Thymus (tissue), 11 donors: Measurements from ENCODE around the gene METTL13. TPM values are rescaled to one million over a fixed set of nuclear protein-coding genes. Genes with fewer than 3 reads are reported as not detected.
A peak's percentile ranks its signal among the peaks of the same experiment; 100 is the strongest.

ENCODE experiments used
- DNase-seq, 9 donors: peaks; one replicate each; pipeline ENCODE4 v3.0.0-alpha.2; 2013; ENCODE audit warnings: low spot score in 9 of 9, low read depth in 6 of 9, missing footprints in 1 of 9
- H3K27ac ChIP-seq, 2 donors: one replicate each; pipeline ENCODE4 v1.5.1; 2013; ENCODE audit warnings: control low read depth in 1 of 2, low read depth in 1 of 2, low read length in 1 of 2, mild to moderate bottlenecking in 1 of 2, moderate library complexity in 1 of 2
- H3K27me3 ChIP-seq, 2 donors: one replicate each; pipeline ENCODE4 v1.5.1; 2013; ENCODE audit warnings: low read length in 1 of 2; ENCODE audit not compliant: control insufficient read depth in 2 of 2, insufficient read depth in 1 of 2
- H3K36me3 ChIP-seq, 2 donors: one replicate each; pipeline ENCODE4 v1.5.1; 2013; ENCODE audit warnings: low read length in 1 of 2, mild to moderate bottlenecking in 1 of 2, moderate library complexity in 1 of 2; ENCODE audit not compliant: control insufficient read depth in 2 of 2, insufficient read depth in 2 of 2
- H3K4me1 ChIP-seq, 2 donors: one replicate each; pipeline ENCODE4 v1.5.1; 2013; ENCODE audit warnings: low read length in 2 of 2; ENCODE audit not compliant: control insufficient read depth in 2 of 2, insufficient read depth in 2 of 2
- H3K4me3 ChIP-seq, 2 donors: one replicate each; pipeline ENCODE4 v1.5.1; 2013; ENCODE audit warnings: low read length in 2 of 2, control low read depth in 1 of 2, mild to moderate bottlenecking in 1 of 2
- H3K9me3 ChIP-seq, 2 donors: one replicate each; pipeline ENCODE4 v1.5.1; 2013; ENCODE audit warnings: low read length in 1 of 2, mild to moderate bottlenecking in 1 of 2; ENCODE audit not compliant: control insufficient read depth in 2 of 2, insufficient read depth in 1 of 2
- WGBS: extraction: QIAGEN DNeasy Blood & Tissue Kit; methylation state at CpG from one replicate; pipeline ENCODE4 v1.1.7; 2013; 5-methylcytosine and 5-hydroxymethylcytosine counted together
- polyA plus RNA-seq: library from polyadenylated mRNA; stranded (reverse); fragments of 200-250 nt; gene quantifications from one replicate; pipeline ENCODE4 v1.2.3, GENCODE V29; 2013
- total RNA-seq: library from RNA; stranded (reverse); fragments of 120-200 nt; gene quantifications from one replicate; pipeline ENCODE4 v1.2.4, GENCODE V29; 2013
- donor health status: healthy.

Gene METTL13
- total and polyA plus RNA-seq, 2 donors = 20.0 to 21.7 TPM

DNA sequence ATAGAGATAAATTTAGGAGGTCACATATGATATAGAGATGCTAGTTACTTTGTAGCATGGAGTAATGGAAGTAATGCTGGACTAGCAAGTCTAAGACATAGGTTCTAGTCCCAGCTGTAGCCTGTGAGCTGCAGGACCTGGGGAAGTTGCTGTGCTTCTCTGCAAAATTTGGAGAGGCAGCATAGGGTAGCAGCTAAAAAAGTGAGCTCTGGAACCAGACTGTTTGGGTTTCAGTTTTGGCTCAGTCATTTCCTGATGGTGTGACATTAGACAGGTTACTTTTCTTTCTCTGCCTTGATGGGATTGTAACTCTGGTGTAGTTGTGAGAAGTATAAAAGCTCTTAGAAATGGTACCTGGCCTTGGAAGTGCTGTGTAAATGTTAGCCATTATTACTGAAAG, 3.3 kb downstream of the METTL13 start:
- Histone ChIP-seq H3K27me3 (no peaks in the 10 kb centered on the region), H3K36me3 (peaks cover 42 to 56% of the 10 kb centered on the region in 2 donors), H3K9me3 (no peaks in the 10 kb centered on the region), H3K4me1 (peaks cover 10 to 23% of the 10 kb centered on the region in 2 donors), H3K4me3 (no peak overlapping the region), H3K27ac (no peak overlapping the region)
- peak in 1 of 9 donors; percentile 9 for DNase-seq

DNA sequence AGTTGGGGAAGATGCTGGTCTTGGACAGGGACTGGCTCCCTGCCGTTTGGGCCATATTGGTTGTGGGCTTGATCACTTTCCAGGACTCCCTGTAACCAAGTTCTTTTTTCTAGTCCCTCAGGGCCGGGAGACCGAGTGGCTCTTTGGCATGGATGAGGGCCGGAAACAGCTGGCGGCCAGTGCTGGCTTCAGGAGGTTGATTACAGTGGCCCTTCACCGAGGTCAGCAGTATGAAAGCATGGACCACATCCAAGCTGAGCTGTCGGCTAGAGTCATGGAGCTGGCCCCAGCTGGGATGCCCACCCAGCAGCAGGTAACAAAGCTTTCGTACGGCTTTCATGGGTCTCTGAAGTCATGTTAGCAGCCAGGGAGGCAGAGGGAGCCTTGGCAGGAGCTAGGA, 4.3 kb downstream of the METTL13 start:
- no peak overlapping the region for H3K4me3 ChIP-seq
- peaks cover 10 to 16% of the 10 kb centered on the region in 2 donors for H3K4me1 ChIP-seq
- WGBS = 98% methylated on average over 9 of the region's 9 CpGs
- DNase-seq = no peak
- H3K27me3 ChIP-seq = no peaks in the 10 kb centered on the region
- H3K9me3 ChIP-seq = no peaks in the 10 kb centered on the region
- no peak overlapping the region for H3K27ac ChIP-seq
- H3K36me3 ChIP-seq = peaks cover 49 to 65% of the 10 kb centered on the region in 2 donors

DNA sequence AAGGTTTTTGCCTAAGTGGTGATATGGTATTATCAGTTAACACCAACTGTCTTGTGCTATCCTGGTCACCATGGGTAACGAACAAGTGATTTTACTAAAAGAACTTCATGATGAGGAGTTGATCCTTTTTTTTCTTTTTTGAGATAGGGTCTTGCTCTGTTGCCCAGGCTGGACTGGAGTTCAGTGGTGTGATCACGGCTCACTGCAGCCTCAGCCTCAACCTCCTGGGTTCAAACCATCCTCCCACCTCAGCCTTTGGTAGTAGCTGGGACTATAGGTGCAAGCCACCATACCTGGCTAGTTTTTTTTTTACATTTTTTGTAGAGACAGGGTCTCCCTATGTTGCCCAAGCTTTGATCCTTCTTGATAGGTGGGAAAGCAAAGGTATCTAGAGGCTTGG, 5.1 kb downstream of the METTL13 start:
- Histone ChIP-seq H3K27me3 (no peaks in the 10 kb centered on the region), H3K36me3 (peaks cover 56 to 72% of the 10 kb centered on the region in 2 donors), H3K9me3 (no peaks in the 10 kb centered on the region), H3K4me3 (no peak overlapping the region), H3K4me1 (peaks cover 10 to 14% of the 10 kb centered on the region in 2 donors), H3K27ac (no peak overlapping the region)
- no peak for DNase-seq
- WGBS = 100% methylated on average over 2 of the region's 2 CpGs

DNA sequence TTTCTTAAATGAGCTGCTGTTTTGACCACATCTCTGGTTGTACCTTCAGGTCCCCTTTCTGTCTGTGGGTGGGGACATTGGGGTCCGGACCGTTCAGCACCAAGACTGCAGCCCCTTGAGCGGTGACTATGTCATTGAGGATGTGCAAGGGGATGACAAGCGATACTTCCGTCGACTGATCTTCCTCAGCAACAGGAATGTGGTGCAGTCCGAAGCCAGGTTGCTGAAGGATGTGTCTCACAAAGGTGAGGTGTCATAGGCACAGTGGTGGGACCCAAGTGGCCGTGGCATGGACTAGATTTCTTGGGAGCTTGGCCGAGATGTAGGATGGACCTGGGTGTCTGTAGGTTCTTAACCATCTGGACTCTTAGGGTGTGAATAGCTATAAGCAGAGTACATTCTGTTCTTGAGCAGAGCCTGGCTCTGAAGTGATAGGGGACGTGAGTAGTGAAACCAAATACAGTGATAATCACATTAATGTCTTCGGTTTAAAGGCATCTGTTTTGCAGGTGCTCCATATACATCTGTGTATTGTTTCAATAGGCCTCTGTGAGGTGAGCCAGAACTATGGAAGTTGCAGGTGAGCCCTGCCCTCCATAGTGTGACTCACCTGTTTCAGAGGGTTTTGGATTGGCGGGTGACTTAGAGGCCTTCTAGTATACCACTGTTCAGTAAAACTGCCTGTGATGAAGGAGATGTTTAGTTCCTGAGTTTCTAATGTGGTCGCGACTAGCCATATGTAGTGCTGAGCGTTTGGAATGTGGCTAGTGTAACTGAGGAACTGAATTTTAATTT, 6.4 kb downstream of the METTL13 start:
- DNase-seq = no peak
- Histone ChIP-seq H3K36me3 (peaks cover 68 to 85% of the 10 kb centered on the region in 2 donors), H3K27me3 (no peaks in the 10 kb centered on the region), H3K9me3 (no peaks in the 10 kb centered on the region), H3K4me3 (no peak overlapping the region), H3K4me1 (peaks cover 3 to 8% of the 10 kb centered on the region in 2 donors), H3K27ac (no peak overlapping the region)
- 98% methylated on average over 15 of the region's 15 CpGs for WGBS

DNA sequence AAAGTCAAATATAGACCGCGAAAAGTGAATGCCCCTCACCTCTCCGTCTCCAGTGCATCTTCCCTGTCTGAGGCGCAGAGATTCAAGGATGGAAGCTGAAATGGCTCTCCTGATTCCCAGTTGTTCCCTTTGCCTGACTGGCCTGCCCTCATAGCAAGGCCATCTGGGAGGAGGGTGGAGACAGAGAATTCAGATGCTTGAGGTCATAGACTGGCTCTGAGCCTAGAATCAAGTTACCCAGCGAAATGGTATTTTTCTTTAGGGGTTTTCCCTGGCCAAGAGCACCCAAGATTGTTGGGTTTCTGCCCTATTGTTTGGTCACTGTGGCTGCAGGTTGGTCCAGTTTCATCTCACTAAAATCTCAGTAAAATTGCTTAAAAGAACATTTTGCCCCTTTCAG, 7.2 kb downstream of the METTL13 start:
- Histone ChIP-seq H3K36me3 (peaks cover 72 to 90% of the 10 kb centered on the region in 2 donors), H3K9me3 (no peaks in the 10 kb centered on the region)
- WGBS = 98% methylated on average over 5 of the region's 5 CpGs

DNA sequence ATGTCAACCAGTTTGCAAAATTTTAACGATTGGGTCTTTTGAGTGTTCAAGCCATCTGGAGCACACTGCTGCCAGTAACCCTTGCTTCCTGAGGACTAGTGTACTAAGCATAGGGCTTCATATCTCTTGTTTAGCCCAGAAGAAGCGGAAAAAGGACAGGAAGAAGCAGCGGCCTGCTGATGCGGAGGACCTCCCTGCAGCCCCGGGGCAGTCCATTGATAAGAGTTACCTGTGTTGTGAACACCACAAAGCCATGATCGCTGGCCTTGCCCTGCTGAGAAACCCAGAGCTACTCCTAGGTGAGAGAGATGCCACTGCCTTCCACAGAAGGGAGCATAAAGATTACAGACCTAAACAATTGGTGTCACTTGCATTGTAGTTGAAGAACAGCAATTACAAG, 8.9 kb downstream of the METTL13 start:
- Histone ChIP-seq H3K27me3 (no peaks in the 10 kb centered on the region), H3K36me3 (peaks cover 74 to 94% of the 10 kb centered on the region in 2 donors), H3K4me3 (no peak overlapping the region), H3K9me3 (no peaks in the 10 kb centered on the region), H3K27ac (no peak overlapping the region), H3K4me1 (no peaks in the 10 kb centered on the region)
- no peak for DNase-seq
- WGBS = 99% methylated on average over 6 of the region's 6 CpGs

More for the DNA sequence above, 7.2 kb downstream of the METTL13 start:
- Histone ChIP-seq H3K4me3 (no peak overlapping the region), H3K4me1 (peaks cover 0 to 7% of the 10 kb centered on the region in 2 donors), H3K27me3 (no peaks in the 10 kb centered on the region), H3K27ac (no peak overlapping the region)
- no peak for DNase-seq

DNA sequence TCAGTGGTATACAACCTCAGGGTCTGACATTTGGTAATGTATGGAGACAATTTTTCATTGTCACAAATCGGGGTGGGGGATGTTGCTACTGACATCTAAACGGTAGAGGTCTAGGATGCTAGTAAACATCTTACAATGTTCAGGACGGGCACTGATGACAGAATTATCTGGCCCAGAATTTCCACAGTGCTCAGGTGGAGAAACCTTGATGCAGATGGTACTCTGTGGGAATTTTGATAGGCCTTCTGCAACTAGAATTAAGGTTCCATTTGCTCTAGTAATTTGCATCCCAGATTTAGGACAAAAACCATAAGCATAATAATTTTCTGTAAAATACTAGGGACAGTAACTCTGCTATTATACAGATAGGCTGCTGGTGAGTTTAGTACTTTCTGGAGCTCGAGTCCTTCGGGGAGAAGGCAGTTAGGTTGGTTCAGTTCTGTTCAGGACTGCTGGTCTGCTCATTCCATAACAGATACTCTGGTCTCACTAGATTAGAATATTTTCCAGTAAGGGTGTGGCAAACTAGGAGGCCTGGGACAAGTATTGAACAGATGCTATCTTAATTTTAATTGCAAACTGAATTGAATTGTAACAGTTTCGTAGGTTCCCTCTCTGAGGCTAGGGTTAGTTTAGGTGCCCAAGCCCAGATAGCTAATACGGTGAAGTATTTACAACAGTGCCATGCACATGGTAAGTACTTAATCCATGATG, 11.4 kb downstream of the METTL13 start:
- Histone ChIP-seq H3K9me3 (no peaks in the 10 kb centered on the region), H3K27me3 (no peaks in the 10 kb centered on the region), H3K36me3 (peaks cover 78 to 92% of the 10 kb centered on the region in 2 donors), H3K4me3 (no peak overlapping the region), H3K4me1 (no peaks in the 10 kb centered on the region), H3K27ac (no peak overlapping the region)
- DNase-seq = no peak
- 99% methylated on average over 7 of the region's 7 CpGs for WGBS

DNA sequence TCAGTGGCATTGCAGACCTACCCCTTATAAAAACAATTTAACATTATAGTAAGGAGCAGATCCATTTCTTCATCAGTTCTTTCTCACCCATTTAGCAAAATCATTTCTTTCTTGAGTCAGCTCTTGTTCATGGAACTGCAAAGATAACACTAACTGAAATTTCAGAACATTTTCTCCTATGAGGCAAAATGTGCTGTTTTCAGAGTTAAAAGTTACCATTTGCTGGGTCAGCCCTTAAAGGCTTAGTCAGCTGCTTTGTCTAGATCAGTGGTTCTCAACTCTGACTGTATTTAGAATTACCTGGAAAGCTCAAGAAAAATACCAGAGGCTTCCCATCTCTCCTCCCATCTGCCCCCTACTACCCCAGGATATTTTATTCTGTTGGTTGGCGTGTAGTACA, 12.2 kb downstream of the METTL13 start:
- Histone ChIP-seq H3K27ac (no peak overlapping the region), H3K4me3 (no peak overlapping the region), H3K27me3 (no peaks in the 10 kb centered on the region), H3K36me3 (peaks cover 74 to 92% of the 10 kb centered on the region in 2 donors), H3K9me3 (no peaks in the 10 kb centered on the region), H3K4me1 (no peaks in the 10 kb centered on the region)
- no peak for DNase-seq
- 100% methylated on average over 1 of the region's 1 CpG for WGBS

DNA sequence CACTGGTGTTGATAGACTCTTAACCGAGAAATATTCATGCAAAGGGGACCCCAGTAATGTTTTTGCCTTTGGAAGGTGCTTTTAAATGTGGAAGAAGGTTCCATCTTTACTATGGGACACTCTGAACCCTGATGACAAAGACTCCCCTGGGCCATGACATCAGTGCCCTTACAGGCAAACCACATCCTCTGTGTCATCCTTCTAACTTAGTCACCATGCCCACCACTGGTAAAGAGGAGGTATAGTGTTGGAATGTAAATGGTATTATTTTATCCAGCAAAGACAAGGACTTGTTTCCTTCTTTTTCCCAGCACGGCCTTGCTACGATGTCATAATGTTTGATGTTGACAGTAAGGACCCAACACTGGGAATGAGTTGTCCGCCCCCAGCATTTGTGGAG, 12.6 kb downstream of the METTL13 start:
- Histone ChIP-seq H3K27ac (no peak overlapping the region), H3K36me3 (peaks cover 69 to 90% of the 10 kb centered on the region in 2 donors), H3K4me3 (no peak overlapping the region), H3K9me3 (no peaks in the 10 kb centered on the region), H3K27me3 (no peaks in the 10 kb centered on the region), H3K4me1 (no peaks in the 10 kb centered on the region)
- 89% methylated on average over 4 of the region's 4 CpGs for WGBS
- peak in 1 of 9 donors; percentile 13 for DNase-seq
